SIG-M5 (cell line): ENCODE data around the gene ACACA.

Experiments used
- DNase-seq: peaks from one replicate; lab custom pipeline; 2025; lab: John Stamatoyannopoulos, UW

The ACACA gene

DNA sequence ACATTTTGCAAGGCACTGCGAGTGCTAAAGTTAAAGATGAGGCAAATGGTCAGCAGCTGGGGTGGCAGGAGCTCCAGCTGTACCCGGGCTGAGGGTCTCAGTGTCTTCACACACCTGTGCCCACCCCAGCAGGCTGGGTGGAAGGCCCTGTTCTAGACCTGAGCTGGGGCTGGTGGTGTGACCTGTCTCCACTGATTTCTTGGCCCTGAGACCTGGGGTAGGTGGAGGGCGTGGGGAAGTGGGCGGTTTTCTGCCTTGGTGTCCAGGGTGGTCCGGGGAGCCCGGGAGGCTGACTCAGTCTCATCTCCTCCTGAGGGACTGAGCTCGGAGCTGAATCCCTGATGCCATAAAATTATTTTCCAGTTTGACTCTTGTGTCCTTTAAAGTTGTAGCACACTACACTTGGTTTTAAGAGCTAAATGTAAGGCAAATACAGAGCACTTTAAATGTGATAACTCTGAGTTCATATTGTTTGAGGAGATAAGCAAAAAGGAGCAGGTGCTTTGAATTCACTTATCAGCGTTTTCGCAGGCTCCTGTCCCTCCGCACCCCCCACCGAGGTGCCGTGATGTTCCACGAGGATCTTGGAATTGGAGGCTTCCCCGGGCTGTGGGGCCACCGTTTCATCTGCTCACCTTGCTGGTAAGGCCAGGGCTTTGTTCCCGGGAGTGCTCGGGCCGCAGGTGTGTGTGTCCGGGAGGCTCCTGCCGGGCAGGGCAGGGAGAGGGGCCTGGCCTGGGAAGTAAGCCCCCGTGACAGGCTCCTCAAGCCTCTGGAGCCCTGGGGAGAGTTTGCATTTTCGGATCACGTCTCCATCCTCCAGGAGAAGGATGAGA lies 340.9 kb downstream of the ACACA start:
- no peak for DNase-seq

DNA sequence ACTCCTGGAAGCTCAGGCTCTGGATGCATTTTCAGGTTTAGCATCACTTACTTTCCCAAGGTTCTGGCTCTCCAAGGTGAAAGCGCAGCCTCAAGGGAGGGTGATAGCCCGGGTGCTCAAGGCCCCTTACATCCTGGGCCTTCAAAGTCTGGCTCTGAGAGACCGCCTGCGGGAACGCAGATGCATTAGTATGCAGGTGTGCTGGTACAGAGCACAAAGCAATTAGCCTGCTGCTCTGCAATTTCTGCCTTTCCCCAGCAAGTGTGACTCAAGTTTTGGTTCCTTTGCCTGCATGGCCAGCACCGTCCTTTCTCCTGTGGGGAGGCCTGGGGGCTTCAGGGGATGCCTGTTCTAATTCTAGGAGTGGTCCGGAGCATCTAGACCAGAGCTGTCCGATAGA lies 341.7 kb downstream of the ACACA start:
- no peak for DNase-seq

DNA sequence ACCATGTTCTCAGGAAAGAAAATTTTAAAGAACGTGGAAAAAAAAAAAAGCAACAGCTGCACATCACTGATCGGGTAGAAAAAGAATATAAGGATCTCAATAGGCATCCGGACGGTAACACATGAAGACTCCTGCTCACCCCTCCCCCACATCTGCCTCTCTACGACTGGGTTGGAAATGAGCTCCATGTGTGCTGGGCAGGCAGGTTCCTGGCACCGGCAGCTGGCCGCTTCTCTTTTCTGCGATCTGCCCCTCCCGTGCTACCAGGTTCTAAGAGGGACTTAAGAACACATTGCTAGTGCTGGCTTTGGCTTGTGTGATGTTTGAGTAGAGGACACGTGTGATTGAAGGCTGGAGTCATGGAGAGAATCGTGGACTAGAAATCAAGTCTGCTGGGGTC lies 342.4 kb downstream of the ACACA start:
- DNase-seq, result no peak

DNA sequence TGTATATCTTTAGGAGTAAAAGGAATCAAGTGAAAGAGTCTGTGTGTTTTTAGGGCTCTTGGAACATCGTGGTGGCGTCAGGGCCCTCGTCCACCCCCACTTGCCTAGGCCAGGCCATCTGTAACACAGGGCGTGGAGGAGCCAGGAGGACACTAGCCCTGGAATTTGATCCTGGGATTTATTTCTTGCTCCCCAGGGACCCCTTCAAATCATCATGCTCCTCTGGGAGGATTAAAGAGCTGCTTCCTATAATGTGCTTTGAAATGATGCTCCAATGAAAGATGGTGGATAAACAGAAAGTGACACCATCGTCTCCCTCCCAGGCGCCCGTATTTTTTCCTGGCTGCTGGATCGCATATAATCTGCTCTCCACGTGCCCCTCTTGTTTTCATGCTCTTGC lies 344.6 kb downstream of the ACACA start:
- DNase-seq, result no peak

DNA sequence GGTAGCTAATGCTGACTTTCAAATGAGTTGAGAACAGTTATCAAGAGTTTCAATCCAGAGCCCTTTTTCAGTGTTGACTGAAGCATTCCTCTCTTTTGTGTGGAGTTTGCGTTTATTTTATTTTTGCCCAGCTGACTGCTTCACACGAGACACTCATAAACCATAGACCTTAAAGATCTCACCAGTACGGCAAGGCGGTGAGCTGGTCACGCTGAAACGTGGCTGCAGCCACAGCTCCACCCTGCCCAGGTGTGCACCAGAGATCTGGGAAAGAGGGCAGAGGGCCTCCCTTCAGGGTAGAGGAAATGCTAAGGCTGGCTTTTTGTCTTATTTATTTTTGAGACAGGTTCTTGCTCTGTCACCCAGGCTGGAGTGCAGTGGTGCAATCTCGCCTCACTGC lies 345.7 kb downstream of the ACACA start:
- no peak for DNase-seq

DNA sequence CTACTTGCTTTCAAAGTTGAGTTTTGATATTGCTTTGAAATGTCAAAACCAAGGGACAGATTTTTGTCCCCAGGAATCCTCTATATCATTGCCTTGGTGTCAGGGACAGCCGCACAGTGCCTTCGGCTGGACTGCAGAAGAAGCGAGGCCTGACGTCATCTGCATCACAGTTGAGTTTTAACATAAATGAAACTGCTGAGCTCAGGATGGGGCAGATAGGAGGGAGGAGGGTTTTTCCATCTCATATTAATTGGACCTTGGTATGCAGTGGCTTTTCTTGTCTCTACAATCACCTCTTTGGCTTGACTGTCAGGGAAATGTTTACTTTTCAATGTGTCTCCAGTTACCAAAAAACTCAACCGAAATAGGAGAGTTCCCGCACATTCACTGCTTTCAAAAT lies 346.5 kb downstream of the ACACA start:
- DNase-seq, result no peak

DNA sequence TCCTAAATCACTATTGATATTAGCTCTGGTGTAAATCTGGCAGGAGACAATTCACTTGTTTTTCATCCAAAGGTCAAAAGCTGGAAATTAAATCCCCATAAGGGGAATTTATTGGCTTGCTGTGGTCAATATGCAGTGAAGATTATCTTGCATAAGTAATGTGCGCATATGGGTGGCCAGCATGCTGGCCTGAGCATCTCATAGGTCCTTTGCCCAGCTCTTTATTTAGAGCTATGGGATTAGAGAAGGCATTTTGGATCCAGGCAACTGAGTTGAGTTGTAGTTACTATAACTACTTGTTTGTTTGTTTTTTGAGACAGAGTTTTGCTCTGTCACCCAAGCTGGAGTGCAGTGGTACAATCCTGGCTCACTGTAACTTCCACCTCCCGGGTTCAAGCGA lies 347.1 kb downstream of the ACACA start:
- DNase-seq, result no peak

DNA sequence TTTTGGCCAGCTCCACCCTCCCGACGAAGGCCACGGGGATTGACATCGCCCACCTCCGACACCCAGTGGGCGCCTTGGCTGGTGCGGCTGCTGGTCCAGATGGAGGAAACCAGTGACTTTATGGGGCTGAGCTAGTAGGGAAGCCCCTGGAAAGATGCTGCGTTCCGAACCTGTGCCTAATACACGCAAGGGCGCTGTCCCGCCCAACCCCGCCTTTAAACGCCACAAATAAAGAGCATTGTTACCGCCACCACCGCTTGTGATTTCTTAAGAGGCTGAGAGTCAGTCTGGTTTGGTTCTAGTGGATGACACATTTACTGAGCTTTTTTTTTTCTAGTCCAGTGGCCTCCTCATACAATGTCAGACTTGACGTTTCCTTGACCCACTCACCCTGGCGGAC lies 350.0 kb downstream of the ACACA start:
- DNase-seq, result no peak

DNA sequence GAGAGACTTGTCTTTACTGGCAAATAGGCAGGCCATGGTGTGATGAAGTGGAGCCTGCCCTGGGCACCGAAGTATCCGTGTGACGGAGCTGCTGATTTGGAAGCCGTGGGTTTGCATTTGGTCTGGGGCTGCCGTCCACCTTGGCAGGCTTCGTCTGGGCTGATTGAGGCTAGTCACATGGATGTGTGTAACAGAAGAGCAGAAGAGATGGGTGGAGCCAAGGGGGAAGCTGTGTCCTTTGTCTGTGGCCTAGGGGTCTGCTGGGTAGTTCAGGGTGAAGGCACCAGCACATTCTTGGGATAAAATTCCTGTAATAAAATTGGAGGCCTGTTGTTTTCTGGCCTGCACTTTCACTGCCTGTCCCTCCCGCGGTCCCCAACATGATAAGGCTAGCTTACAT lies 351.7 kb downstream of the ACACA start:
- no peak for DNase-seq

DNA sequence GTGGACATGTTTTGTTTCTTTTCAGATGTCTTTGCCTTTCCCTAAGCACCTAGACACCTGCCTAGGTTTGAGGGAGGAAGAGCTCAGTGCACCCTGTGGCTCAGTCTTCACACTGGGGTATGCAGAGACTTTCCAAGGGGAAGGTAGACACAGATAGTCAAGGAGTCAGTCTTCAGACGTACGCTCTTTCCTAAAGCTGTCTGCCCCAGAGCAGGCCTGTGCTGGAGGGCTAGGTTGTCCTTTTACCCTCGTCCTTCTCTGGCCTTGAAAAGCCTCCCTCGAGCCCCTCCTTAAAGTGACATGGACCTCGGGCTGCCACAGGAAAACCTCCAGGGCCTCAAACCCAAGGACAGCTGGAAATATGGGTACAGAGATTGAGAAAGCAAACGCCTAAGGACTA lies 354.2 kb downstream of the ACACA start:
- DNase-seq, result no peak

DNA sequence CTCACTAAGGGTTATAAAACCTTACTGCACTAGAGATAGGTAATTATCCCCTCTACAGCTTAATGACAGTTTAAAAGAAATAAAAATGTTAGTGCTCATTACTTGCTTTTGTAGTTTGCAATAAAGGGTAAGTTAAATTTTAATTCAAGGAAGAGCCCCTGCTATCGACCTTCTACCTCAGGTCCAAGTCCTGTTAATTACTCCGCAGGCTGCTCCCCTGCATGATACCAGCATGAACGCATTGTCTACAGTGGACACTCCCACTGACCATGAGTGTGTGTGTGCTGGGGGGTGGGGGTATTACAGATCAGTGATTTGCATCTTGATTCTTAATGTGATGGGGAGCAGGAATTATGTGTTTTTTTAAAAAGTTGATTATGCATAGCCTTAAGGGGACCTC lies 354.8 kb downstream of the ACACA start:
- no peak for DNase-seq

DNA sequence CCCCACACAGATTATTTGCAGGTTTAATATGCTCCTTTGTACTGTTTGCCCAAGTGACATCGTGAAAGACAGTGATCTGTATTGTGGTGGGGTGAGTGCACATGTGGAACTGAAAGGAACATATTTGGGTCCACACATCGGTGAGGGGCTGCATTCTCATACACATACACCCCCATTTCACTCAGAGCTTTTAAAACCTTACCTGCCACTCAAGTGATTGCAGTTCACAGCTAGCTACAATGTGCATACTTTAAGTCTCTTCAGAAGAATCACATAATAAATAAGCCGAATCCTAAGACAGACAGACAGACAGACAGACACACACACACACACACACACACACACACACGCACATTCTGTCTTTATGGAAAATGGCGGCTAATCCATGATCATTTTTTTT lies 355.3 kb downstream of the ACACA start:
- no peak for DNase-seq

DNA sequence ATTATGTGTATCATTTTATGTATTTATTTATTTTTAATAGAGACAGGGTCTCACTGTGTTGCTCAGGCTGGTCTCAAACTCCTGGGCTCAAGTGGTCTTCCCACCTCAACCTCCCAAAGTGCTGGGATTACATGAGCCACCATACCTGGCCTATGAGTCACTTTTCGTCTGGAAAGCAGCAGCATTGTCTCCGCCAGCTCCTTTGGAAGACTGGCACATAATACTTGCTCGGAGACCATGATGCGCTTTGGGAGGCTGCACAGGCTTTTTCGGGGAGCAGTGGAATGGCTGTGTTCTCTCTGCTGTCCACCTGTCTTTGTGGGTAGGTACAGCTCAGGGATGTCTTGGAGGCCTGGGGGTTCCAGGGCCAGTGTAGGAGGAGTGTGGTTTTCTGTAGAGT lies 355.7 kb downstream of the ACACA start:
- DNase-seq, result no peak

DNA sequence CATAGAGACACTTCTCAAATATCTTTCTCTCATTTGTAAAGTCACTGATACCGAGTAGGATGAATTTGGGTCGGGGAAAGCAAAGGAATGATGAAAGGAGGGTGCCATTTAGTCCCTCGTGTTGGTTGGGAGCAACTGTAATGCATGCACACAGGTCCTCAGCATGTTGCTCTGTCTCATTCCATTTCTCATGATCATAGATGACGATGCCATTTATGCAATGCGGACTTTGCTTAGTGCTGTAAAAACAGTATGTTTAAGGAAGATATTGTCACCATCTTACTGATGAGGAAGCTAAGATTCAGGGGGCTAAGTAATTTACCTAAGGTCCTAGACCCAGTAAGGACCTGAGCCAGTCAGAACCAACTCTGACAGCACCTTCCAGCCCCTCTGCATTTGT lies 357.8 kb downstream of the ACACA start:
- DNase-seq, result no peak

DNA sequence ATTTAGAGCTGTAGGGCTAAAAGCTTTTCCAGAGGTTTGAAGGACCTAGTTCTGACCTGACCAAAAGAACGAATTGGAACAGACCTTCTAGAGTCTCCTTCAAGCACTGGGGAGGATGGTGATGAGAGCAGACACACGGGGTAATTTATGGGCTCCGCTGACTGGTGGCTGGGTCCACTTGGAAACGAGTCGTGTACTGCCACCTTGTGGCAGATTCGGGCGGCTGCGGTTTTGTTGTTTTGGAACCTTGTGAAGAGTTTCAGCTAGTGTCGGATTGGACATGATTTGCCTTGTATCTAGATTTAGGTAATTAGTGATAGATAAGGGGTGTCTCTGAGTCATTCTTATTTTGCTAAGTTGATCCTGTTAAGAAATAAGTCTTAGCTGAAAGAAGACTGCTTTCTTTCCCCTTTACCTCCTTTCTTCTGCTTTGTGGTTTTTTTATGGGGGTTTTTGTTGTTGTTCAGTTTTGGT lies 359.0 kb downstream of the ACACA start:
- no peak for DNase-seq

DNA sequence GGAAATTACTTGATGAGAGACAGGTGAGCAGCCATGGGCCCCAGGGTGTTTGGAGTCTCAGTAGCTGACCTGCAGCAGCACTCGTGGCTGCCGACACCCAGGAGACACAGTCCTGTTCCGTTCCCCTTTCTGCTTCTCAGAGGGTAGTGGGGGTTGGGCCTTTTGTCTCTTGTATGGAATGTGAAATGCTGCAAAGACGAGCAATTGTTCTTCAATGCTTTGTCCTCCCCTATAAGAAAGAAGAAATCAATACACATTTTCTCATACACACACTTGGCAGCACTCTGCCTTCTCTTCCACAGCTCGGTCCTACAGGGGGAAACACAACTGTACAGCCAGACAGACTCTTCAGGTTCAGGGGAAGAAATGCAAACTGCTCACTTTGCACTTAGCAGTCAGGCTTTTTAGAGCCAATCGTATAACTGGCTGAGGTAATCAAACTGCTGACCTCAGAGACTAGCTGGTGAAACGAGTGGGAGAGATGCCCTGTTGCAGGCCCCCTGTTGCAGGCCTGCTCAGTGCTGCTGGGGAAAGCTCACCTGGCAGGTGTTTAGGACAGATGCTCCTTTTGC lies 361.2 kb downstream of the ACACA start:
- DNase-seq, result no peak

DNA sequence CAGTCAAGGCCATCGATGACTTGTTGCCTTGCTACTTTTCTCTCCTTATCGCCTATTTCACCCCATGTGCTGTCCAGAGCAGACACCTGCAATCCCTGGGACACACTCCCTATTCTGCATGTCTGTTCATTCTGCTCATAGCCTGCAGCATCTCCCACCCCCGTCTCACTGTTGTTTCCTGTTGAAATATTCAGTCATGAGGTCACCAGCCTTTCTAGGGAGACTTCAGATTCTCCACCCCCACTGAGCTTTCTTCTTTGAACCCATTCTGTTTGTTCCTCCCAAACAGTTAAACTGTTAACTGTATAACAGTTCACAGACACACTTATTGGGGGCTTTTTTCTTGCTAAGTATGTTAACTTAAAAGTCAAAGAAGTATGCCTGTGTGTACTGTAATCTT lies 363.4 kb downstream of the ACACA start:
- DNase-seq, result no peak

DNA sequence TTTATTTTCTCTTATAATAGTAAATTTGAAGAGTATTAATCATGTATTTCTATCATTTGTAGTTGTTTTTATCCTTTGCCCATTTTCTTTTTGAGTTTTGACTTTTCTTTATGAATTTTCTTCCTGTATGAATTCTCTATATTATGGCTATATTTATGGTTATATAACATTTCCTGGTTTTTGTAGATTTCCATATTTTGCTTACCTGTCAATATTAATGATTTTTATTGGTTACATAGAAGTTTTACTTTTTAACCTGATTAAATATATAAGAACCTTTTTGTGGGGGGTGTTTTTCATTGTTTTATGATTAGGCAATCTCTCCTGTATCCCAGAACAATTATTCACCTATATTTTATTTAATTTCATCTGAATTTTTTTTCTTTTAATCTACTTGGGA lies 364.7 kb downstream of the ACACA start:
- no peak for DNase-seq

DNA sequence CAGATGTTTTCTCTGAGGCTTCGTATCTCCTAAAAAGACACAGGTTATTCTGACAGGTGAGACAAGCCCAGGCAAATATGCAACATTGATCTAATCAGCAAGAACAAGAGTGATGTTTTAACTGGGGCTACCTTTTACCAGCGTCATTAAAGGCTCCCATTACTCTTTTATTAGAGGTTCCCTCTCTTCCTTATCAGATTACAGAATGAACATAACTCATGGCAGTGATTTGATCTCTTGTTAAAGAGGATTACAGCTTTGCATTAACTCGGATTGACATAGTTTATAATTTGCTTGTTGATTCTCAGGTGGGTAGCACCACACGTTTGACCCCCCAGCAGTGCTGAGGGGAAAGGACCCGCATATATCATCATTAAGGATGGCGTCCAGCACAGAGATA lies 367.4 kb downstream of the ACACA start:
- no peak for DNase-seq

DNA sequence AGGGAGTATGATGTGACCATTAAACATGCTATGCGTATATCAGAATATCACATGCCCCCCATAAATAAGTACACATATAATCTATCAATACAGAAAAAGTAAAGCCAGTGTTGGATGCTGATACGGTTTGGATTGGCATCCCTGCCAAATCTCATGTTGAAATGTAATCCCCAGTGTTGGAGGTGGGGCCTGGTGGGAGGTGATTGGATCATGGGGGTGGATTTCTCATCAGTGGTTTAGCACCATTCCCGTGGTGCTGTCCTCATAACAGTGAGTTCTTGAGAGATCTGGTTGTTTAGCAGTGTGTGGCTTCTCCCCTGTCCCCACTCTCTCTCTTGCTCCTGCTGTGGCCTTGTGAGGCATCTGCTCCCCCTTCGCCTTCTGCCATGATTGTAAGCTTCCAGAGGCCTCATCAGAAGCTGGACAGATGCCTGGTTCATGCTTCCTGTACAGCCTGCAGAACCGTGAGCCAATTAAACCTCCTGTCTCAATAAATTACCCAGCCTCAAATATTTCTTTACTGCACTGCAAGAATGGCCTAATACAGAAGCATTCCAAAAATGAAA lies 369.0 kb downstream of the ACACA start:
- no peak for DNase-seq
